ENCODE measurements around the gene NKAPD1. TPM values are rescaled to one million over a fixed set of nuclear protein-coding genes. Genes with fewer than 3 reads are reported as not detected.
"Not testable (repeated sequence)": the region's sequence is repeated elsewhere in the genome, so short reads cannot be mapped to it uniquely, and the experiment has no call there.

NKAPD1 gene
- total and polyA plus RNA-seq, 4 donors, result 24.8 to 48.1 (median 36.8) TPM

- Histone ChIP-seq H3K36me3 (ENCODE audit: control insufficient read depth, insufficient read depth, low read length) (peaks cover 31% of the 10 kb centered on the region), H3K9me3 (ENCODE audit: control insufficient read depth, insufficient read depth, low read length) (no peaks in the 10 kb centered on the region), H3K4me1 (ENCODE audit: control insufficient read depth, insufficient read depth, low read length) (peaks cover under 1% of the 10 kb centered on the region), H3K27ac (ENCODE audit: low read depth, low read length) (no peak overlapping the region), H3K27me3 (ENCODE audit: control insufficient read depth, insufficient read depth, low read length) (no peaks in the 10 kb centered on the region), H3K4me3 (ENCODE audit: low read depth, low read length) (no peak overlapping the region)
- 100% methylated on average over 3 of the region's 4 CpGs for WGBS (ENCODE audit: insufficient coverage)
- DNase-seq (ENCODE audit: low read depth in 4 of 6, low spot score in 6 of 6), result no peak
Observed at GRCh38 chr11:112082729-112083128, 8.6 kb downstream of the NKAPD1 start.

GRCh38 chr11:112085822-112086421 is 11.8 kb downstream of the NKAPD1 start:
- peak overlapping the region; percentile 82 for H3K4me3 ChIP-seq (ENCODE audit: low read depth, low read length)
- peaks cover 31% of the 10 kb centered on the region for H3K36me3 ChIP-seq (ENCODE audit: control insufficient read depth, insufficient read depth, low read length)
- H3K27me3 ChIP-seq (ENCODE audit: control insufficient read depth, insufficient read depth, low read length), result no peaks in the 10 kb centered on the region
- peaks cover 8% of the 10 kb centered on the region for H3K4me1 ChIP-seq (ENCODE audit: control insufficient read depth, insufficient read depth, low read length)
- DNase-seq (ENCODE audit: low read depth in 4 of 6, low spot score in 6 of 6), result peak in 1 of 6 donors; percentile 5
- 3% methylated on average over 18 of the region's 19 CpGs for WGBS (ENCODE audit: insufficient coverage)
- H3K9me3 ChIP-seq (ENCODE audit: control insufficient read depth, insufficient read depth, low read length), result no peaks in the 10 kb centered on the region
- no peak overlapping the region for H3K27ac ChIP-seq (ENCODE audit: low read depth, low read length)

- no peaks in the 10 kb centered on the region for H3K27me3 ChIP-seq (ENCODE audit: control insufficient read depth, insufficient read depth, low read length)
- peak; percentile 91 to 99 (median 96) for DNase-seq (ENCODE audit: low read depth in 4 of 6, low spot score in 6 of 6)
- H3K4me3 ChIP-seq (ENCODE audit: low read depth, low read length), result peak within 1 kb of the TSS; percentile 82
- no peaks in the 10 kb centered on the region for H3K9me3 ChIP-seq (ENCODE audit: control insufficient read depth, insufficient read depth, low read length)
- peaks cover 30% of the 10 kb centered on the region for H3K36me3 ChIP-seq (ENCODE audit: control insufficient read depth, insufficient read depth, low read length)
- H3K27ac ChIP-seq (ENCODE audit: low read depth, low read length), result peak within 1 kb of the TSS; percentile 44
- peaks cover 8% of the 10 kb centered on the region for H3K4me1 ChIP-seq (ENCODE audit: control insufficient read depth, insufficient read depth, low read length)
- 0% methylated on average over 40 of the region's 45 CpGs for WGBS (ENCODE audit: insufficient coverage)
Observed at GRCh38 chr11:112086422-112087191, 12.5 kb downstream of the NKAPD1 start, which contains the start of the genes SDHD and TIMM8B. Gene SDHD, plus strand, starts transcription at chr11:112086873. Its CDS starts 35 bp downstream, at chr11:112086908. Gene TIMM8B, minus strand, starts transcription at chr11:112086756. Its CDS starts 33 bp downstream, at chr11:112086723.

GRCh38 chr11:112087212-112087611 is 13.1 kb downstream of the NKAPD1 start:
- peaks cover 8% of the 10 kb centered on the region for H3K4me1 ChIP-seq (ENCODE audit: control insufficient read depth, insufficient read depth, low read length)
- no peaks in the 10 kb centered on the region for H3K27me3 ChIP-seq (ENCODE audit: control insufficient read depth, insufficient read depth, low read length)
- WGBS (ENCODE audit: insufficient coverage), result 22% methylated on average over 7 of the region's 10 CpGs
- H3K27ac ChIP-seq (ENCODE audit: low read depth, low read length), result no peak overlapping the region
- H3K9me3 ChIP-seq (ENCODE audit: control insufficient read depth, insufficient read depth, low read length), result no peaks in the 10 kb centered on the region
- DNase-seq (ENCODE audit: low read depth in 4 of 6, low spot score in 6 of 6), result no peak
- peak overlapping the region; percentile 82 for H3K4me3 ChIP-seq (ENCODE audit: low read depth, low read length)
- H3K36me3 ChIP-seq (ENCODE audit: control insufficient read depth, insufficient read depth, low read length), result peaks cover 33% of the 10 kb centered on the region

- H3K27me3 ChIP-seq (ENCODE audit: control insufficient read depth, insufficient read depth, low read length); DNase-seq (ENCODE audit: low read depth in 4 of 6, low spot score in 6 of 6); H3K4me1 ChIP-seq (ENCODE audit: control insufficient read depth, insufficient read depth, low read length); H3K4me3 ChIP-seq (ENCODE audit: low read depth, low read length); H3K9me3 ChIP-seq (ENCODE audit: control insufficient read depth, insufficient read depth, low read length); H3K27ac ChIP-seq (ENCODE audit: low read depth, low read length): not testable (repeated sequence)
- H3K36me3 ChIP-seq (ENCODE audit: control insufficient read depth, insufficient read depth, low read length), result peaks cover 39% of the 10 kb centered on the region
- WGBS (ENCODE audit: insufficient coverage), result no CpG with 5 or more reads among the region's 2 CpGs
Observed at GRCh38 chr11:112095302-112095701, 21.2 kb downstream of the NKAPD1 start.

- H3K27me3 ChIP-seq (ENCODE audit: control insufficient read depth, insufficient read depth, low read length), result no peaks in the 10 kb centered on the region
- peaks cover 32% of the 10 kb centered on the region for H3K36me3 ChIP-seq (ENCODE audit: control insufficient read depth, insufficient read depth, low read length)
Observed at GRCh38 chr11:112096194-112096593, 22.1 kb downstream of the NKAPD1 start.

GRCh38 chr11:112097734-112098528 is 23.8 kb downstream of the NKAPD1 start:
- Histone ChIP-seq H3K4me1 (ENCODE audit: control insufficient read depth, insufficient read depth, low read length) (no peaks in the 10 kb centered on the region), H3K27me3 (ENCODE audit: control insufficient read depth, insufficient read depth, low read length) (no peaks in the 10 kb centered on the region), H3K4me3 (ENCODE audit: low read depth, low read length) (no peak overlapping the region), H3K27ac (ENCODE audit: low read depth, low read length) (no peak overlapping the region), H3K9me3 (ENCODE audit: control insufficient read depth, insufficient read depth, low read length) (no peaks in the 10 kb centered on the region), H3K36me3 (ENCODE audit: control insufficient read depth, insufficient read depth, low read length) (peaks cover 25% of the 10 kb centered on the region)
- DNase-seq (ENCODE audit: low read depth in 4 of 6, low spot score in 6 of 6), result no peak
- 92% methylated on average over 8 of the region's 11 CpGs for WGBS (ENCODE audit: insufficient coverage)

More at GRCh38 chr11:112096194-112096593, 22.1 kb downstream of the NKAPD1 start:
- H3K27ac ChIP-seq (ENCODE audit: low read depth, low read length), result no peak overlapping the region
- DNase-seq (ENCODE audit: low read depth in 4 of 6, low spot score in 6 of 6), result no peak
- no peaks in the 10 kb centered on the region for H3K9me3 ChIP-seq (ENCODE audit: control insufficient read depth, insufficient read depth, low read length)
- H3K4me1 ChIP-seq (ENCODE audit: control insufficient read depth, insufficient read depth, low read length), result no peaks in the 10 kb centered on the region
- H3K4me3 ChIP-seq (ENCODE audit: low read depth, low read length), result no peak overlapping the region

GRCh38 chr11:112100462-112100861 is 26.4 kb downstream of the NKAPD1 start:
- H3K27ac ChIP-seq (ENCODE audit: low read depth, low read length), result no peak overlapping the region
- peaks cover 17% of the 10 kb centered on the region for H3K36me3 ChIP-seq (ENCODE audit: control insufficient read depth, insufficient read depth, low read length)
- no peaks in the 10 kb centered on the region for H3K4me1 ChIP-seq (ENCODE audit: control insufficient read depth, insufficient read depth, low read length)
- WGBS (ENCODE audit: insufficient coverage), result 40% methylated on average over 1 of the region's 2 CpGs
- no peaks in the 10 kb centered on the region for H3K9me3 ChIP-seq (ENCODE audit: control insufficient read depth, insufficient read depth, low read length)
- no peak overlapping the region for H3K4me3 ChIP-seq (ENCODE audit: low read depth, low read length)
- H3K27me3 ChIP-seq (ENCODE audit: control insufficient read depth, insufficient read depth, low read length), result no peaks in the 10 kb centered on the region
- DNase-seq (ENCODE audit: low read depth in 4 of 6, low spot score in 6 of 6), result no peak

GRCh38 chr11:112103446-112103845 is 29.3 kb downstream of the NKAPD1 start:
- Histone ChIP-seq H3K27ac (ENCODE audit: low read depth, low read length) (no peak overlapping the region), H3K27me3 (ENCODE audit: control insufficient read depth, insufficient read depth, low read length) (no peaks in the 10 kb centered on the region), H3K4me3 (ENCODE audit: low read depth, low read length) (no peak overlapping the region), H3K36me3 (ENCODE audit: control insufficient read depth, insufficient read depth, low read length) (no peaks in the 10 kb centered on the region), H3K4me1 (ENCODE audit: control insufficient read depth, insufficient read depth, low read length) (no peaks in the 10 kb centered on the region), H3K9me3 (ENCODE audit: control insufficient read depth, insufficient read depth, low read length) (no peaks in the 10 kb centered on the region)
- 100% methylated on average over 2 of the region's 6 CpGs for WGBS (ENCODE audit: insufficient coverage)
- DNase-seq (ENCODE audit: low read depth in 4 of 6, low spot score in 6 of 6), result no peak
